ENCODE data around the gene STT3A. TPM values are rescaled to one million over a fixed set of nuclear protein-coding genes. Genes with fewer than 3 reads are reported as not detected.
"Not testable (repeated sequence)": the region's sequence is repeated elsewhere in the genome, so short reads cannot be mapped to it uniquely, and the experiment has no call there.

Gene STT3A
- total RNA-seq, 1 donor from 2014 or later = 226 TPM

GRCh38 chr11:125572916-125573315, 19.7 kb upstream of the STT3A start:
- Mint-ChIP-seq H3K9me3 (ENCODE audit: unreplicated experiment) (no peaks in the 10 kb centered on the region), H3K27ac (ENCODE audit: unreplicated experiment) (no peak overlapping the region), H3K4me1 (ENCODE audit: unreplicated experiment) (peaks cover 17% of the 10 kb centered on the region), H3K4me3 (ENCODE audit: unreplicated experiment) (no peak overlapping the region), H3K36me3 (ENCODE audit: unreplicated experiment) (peaks cover 27% of the 10 kb centered on the region), H3K27me3 (ENCODE audit: unreplicated experiment) (no peaks in the 10 kb centered on the region)
- TF ChIP-seq, protein P1, sequence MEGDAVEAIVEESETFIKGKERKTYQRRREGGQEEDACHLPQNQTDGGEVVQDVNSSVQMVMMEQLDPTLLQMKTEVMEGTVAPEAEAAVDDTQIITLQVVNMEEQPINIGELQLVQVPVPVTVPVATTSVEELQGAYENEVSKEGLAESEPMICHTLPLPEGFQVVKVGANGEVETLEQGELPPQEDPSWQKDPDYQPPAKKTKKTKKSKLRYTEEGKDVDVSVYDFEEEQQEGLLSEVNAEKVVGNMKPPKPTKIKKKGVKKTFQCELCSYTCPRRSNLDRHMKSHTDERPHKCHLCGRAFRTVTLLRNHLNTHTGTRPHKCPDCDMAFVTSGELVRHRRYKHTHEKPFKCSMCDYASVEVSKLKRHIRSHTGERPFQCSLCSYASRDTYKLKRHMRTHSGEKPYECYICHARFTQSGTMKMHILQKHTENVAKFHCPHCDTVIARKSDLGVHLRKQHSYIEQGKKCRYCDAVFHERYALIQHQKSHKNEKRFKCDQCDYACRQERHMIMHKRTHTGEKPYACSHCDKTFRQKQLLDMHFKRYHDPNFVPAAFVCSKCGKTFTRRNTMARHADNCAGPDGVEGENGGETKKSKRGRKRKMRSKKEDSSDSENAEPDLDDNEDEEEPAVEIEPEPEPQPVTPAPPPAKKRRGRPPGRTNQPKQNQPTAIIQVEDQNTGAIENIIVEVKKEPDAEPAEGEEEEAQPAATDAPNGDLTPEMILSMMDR (IDR thresholded peaks at IDR 0.05) = no peak
- DNase-seq (ENCODE audit: extremely low spot score, unreplicated experiment) = no peak

DNA sequence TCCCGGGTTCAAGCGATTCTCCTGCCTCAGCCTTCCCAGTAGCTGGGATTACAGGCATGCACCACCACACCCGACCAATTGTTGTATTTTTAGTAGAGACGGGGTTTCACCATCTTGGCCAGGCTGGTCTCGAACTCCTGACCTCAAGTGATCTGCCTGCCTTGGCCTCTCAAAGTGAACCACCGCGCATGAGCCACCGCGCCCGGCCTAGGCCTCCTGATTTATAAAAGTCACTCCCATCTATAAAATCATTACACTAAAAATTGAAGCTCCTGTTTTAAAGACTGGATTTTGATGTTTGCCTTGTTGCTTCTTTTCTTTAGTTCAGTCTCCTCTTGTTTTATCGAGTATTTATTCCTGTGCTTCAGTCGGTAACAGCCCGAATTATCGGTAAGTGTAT, 15.5 kb upstream of the STT3A start:
- not testable (repeated sequence) for H3K4me1 Mint-ChIP-seq (ENCODE audit: unreplicated experiment); H3K27ac Mint-ChIP-seq (ENCODE audit: unreplicated experiment); H3K4me3 Mint-ChIP-seq (ENCODE audit: unreplicated experiment); H3K9me3 Mint-ChIP-seq (ENCODE audit: unreplicated experiment); H3K27me3 Mint-ChIP-seq (ENCODE audit: unreplicated experiment); DNase-seq (ENCODE audit: extremely low spot score, unreplicated experiment)
- H3K36me3 Mint-ChIP-seq (ENCODE audit: unreplicated experiment) = peaks cover 40% of the 10 kb centered on the region

DNA sequence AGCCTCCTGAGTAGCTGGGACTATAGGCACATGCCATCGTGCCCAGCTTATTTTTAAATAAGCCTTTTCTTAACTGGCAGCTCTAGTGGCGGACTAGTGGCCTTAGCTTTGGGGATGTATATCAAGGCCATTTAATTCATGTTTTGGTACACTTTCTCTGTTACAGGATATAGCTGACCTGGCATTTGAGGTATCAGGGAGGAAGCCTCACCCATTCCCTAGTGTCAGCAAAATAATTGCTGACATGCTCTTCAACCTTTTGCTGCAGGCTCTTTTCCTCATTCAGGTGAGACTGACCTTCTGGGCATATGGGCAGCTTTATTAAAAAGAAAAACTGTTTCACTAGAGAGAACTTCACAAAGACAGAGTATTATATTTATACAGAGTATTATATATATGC, 13.9 kb upstream of the STT3A start:
- Mint-ChIP-seq H3K4me1 (ENCODE audit: unreplicated experiment) (no peaks in the 10 kb centered on the region), H3K27me3 (ENCODE audit: unreplicated experiment) (no peaks in the 10 kb centered on the region), H3K9me3 (ENCODE audit: unreplicated experiment) (no peaks in the 10 kb centered on the region), H3K4me3 (ENCODE audit: unreplicated experiment) (no peak overlapping the region), H3K36me3 (ENCODE audit: unreplicated experiment) (peaks cover 48% of the 10 kb centered on the region), H3K27ac (ENCODE audit: unreplicated experiment) (no peak overlapping the region)
- TF ChIP-seq, protein P1 (IDR thresholded peaks at IDR 0.05) = no peak
- DNase-seq (ENCODE audit: extremely low spot score, unreplicated experiment) = no peak

- no peaks in the 10 kb centered on the region for H3K4me1 Mint-ChIP-seq (ENCODE audit: unreplicated experiment)
- no peak overlapping the region for H3K27ac Mint-ChIP-seq (ENCODE audit: unreplicated experiment)
- H3K9me3 Mint-ChIP-seq (ENCODE audit: unreplicated experiment) = no peaks in the 10 kb centered on the region
- no peak overlapping the region for H3K4me3 Mint-ChIP-seq (ENCODE audit: unreplicated experiment)
- H3K36me3 Mint-ChIP-seq (ENCODE audit: unreplicated experiment) = peaks cover 50% of the 10 kb centered on the region
- TF ChIP-seq, protein P1 (IDR thresholded peaks at IDR 0.05) = no peak
- DNase-seq (ENCODE audit: extremely low spot score, unreplicated experiment) = no peak
- no peaks in the 10 kb centered on the region for H3K27me3 Mint-ChIP-seq (ENCODE audit: unreplicated experiment)
These were observed 12.8 kb upstream of the STT3A start for GRCh38 chr11:125579811-125580210.

- TF ChIP-seq, protein P1 (IDR thresholded peaks at IDR 0.05) = no peak
- no peak for DNase-seq (ENCODE audit: extremely low spot score, unreplicated experiment)
These were observed 9.2 kb upstream of the STT3A start for GRCh38 chr11:125583496-125583895.

GRCh38 chr11:125585487-125585886, 7.2 kb upstream of the STT3A start:
- no peaks in the 10 kb centered on the region for H3K27me3 Mint-ChIP-seq (ENCODE audit: unreplicated experiment)
- peaks cover 23% of the 10 kb centered on the region for H3K36me3 Mint-ChIP-seq (ENCODE audit: unreplicated experiment)
- H3K4me3 Mint-ChIP-seq (ENCODE audit: unreplicated experiment) = no peak overlapping the region
- peaks cover 2% of the 10 kb centered on the region for H3K4me1 Mint-ChIP-seq (ENCODE audit: unreplicated experiment)
- no peak for DNase-seq (ENCODE audit: extremely low spot score, unreplicated experiment)
- no peaks in the 10 kb centered on the region for H3K9me3 Mint-ChIP-seq (ENCODE audit: unreplicated experiment)
- no peak overlapping the region for H3K27ac Mint-ChIP-seq (ENCODE audit: unreplicated experiment)
- TF ChIP-seq, protein P1 (IDR thresholded peaks at IDR 0.05) = no peak

More at GRCh38 chr11:125583496-125583895, 9.2 kb upstream of the STT3A start:
- Mint-ChIP-seq H3K27ac (ENCODE audit: unreplicated experiment) (no peak overlapping the region), H3K27me3 (ENCODE audit: unreplicated experiment) (no peaks in the 10 kb centered on the region), H3K9me3 (ENCODE audit: unreplicated experiment) (no peaks in the 10 kb centered on the region), H3K36me3 (ENCODE audit: unreplicated experiment) (peaks cover 31% of the 10 kb centered on the region), H3K4me1 (ENCODE audit: unreplicated experiment) (peaks cover 1% of the 10 kb centered on the region), H3K4me3 (ENCODE audit: unreplicated experiment) (no peak overlapping the region)

Measured in osteocyte (in vitro differentiated cells).